8988T (cell line): ENCODE results near the gene ZNF668.

Source experiments
- DNase-seq: peaks from one replicate; pipeline ENCODE4 v3.0.0; 2011

Gene ZNF668

DNA sequence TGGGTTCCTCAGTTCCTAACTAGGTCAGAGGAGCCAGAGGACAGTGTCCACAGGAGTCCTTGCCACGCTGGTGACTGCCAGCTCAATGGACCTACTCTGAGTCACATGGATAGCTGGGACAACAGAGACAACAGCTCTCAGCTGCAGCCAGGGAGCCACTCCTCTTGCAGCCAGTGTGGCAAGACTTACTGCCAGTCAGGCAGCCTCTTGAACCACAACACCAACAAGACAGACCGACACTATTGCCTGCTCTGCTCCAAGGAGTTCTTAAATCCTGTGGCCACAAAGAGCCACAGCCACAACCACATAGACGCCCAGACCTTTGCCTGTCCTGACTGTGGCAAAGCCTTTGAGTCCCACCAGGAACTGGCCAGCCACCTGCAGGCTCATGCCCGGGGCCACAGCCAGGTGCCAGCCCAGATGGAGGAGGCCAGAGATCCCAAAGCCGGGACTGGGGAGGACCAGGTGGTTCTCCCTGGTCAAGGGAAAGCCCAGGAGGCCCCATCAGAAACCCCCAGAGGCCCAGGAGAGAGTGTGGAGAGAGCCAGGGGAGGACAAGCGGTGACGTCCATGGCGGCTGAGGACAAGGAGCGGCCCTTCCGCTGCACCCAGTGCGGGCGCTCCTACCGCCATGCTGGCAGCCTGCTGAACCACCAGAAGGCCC is 6.8 kb upstream of the ZNF668 start:
- DNase-seq, result peak; percentile 9

DNA sequence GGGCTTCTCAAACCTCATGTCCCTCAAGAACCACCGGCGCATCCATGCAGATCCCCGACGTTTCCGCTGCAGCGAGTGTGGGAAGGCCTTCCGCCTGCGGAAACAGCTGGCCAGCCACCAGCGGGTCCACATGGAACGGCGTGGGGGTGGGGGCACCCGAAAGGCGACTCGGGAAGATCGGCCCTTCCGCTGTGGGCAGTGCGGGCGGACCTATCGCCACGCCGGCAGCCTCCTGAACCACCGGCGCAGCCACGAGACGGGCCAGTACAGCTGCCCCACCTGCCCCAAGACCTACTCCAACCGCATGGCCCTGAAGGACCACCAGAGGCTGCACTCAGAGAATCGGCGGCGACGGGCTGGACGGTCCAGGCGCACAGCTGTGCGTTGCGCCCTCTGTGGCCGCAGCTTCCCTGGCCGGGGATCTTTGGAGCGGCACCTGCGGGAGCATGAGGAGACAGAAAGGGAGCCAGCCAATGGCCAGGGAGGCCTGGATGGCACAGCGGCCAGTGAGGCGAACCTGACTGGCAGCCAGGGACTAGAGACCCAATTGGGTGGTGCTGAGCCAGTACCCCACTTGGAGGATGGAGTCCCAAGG is 6.1 kb upstream of the ZNF668 start:
- DNase-seq, result peak; percentile 5

DNA sequence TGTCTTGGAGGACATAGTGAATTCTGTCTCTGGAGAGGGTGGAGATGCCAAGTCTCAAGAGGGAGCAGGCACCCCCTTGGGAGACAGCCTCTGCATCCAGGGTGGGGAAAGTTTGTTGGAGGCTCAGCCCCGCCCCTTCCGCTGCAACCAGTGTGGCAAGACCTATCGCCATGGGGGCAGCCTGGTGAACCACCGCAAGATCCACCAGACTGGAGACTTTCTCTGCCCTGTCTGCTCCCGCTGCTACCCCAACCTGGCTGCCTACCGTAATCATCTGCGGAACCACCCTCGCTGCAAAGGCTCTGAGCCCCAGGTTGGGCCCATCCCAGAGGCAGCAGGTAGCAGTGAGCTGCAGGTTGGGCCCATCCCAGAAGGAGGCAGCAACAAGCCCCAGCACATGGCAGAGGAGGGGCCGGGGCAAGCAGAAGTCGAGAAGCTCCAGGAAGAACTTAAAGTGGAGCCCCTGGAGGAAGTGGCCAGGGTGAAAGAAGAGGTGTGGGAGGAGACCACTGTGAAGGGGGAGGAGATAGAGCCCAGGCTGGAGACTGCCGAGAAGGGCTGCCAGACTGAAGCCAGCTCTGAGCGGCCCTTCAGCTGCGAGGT is 5.4 kb upstream of the ZNF668 start:
- peak; percentile 8 for DNase-seq

DNA sequence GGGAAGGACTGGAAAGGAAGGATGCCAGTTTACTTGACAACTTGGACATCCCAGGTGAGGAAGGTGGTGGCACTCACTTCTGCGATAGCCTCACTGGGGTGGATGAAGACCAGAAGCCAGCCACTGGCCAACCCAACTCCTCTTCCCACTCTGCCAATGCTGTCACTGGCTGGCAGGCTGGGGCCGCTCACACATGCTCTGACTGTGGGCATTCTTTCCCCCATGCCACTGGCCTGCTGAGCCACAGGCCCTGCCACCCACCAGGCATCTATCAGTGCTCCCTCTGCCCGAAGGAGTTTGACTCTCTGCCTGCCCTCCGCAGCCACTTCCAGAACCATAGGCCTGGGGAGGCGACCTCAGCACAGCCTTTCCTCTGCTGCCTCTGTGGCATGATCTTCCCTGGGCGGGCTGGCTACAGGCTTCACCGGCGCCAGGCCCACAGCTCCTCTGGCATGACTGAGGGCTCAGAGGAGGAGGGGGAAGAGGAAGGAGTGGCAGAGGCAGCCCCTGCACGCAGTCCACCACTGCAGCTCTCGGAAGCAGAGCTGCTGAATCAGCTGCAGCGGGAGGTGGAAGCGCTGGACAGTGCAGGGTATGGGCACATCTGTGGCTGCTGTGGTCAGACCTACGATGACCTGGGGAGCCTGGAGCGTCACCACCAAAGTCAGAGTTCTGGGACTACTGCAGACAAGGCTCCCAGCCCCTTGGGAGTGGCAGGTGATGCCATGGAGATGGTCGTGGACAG is 4.7 kb upstream of the ZNF668 start:
- peak; percentile 7 for DNase-seq

DNA sequence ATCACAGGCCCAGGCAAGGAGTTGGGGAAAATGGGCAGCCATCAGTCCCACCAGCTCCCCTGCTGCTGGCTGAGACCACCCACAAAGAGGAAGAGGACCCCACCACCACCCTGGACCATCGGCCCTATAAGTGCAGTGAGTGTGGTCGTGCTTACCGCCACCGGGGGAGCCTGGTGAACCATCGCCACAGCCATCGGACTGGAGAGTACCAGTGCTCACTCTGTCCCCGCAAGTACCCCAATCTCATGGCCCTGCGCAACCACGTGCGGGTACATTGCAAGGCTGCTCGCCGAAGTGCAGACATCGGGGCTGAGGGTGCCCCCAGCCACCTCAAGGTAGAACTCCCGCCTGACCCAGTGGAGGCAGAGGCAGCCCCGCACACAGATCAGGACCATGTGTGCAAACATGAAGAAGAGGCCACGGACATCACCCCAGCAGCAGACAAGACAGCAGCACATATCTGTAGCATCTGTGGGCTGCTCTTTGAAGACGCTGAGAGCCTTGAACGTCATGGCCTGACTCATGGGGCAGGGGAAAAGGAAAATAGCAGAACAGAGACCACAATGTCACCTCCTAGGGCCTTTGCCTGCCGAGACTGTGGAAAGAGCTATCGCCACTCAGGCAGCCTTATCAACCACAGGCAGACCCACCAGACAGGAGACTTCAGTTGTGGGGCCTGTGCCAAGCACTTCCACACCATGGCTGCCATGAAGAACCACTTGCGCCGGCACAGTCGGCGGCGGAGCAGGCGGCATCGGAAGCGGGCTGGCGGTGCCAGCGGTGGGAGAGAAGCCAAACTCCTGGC is 3.8 kb upstream of the ZNF668 start:
- DNase-seq, result peak; percentile 17

DNA sequence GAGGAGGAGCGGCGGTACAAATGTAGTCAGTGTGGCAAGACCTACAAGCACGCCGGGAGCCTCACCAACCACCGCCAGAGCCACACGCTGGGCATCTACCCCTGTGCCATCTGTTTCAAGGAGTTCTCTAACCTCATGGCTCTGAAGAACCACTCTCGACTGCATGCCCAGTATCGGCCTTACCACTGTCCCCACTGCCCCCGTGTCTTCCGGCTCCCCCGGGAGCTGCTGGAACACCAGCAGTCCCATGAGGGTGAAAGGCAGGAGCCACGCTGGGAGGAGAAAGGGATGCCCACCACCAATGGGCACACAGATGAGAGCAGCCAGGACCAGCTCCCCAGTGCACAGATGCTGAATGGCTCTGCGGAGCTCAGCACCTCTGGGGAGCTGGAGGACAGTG is 3.0 kb upstream of the ZNF668 start:
- peak; percentile 5 for DNase-seq

DNA sequence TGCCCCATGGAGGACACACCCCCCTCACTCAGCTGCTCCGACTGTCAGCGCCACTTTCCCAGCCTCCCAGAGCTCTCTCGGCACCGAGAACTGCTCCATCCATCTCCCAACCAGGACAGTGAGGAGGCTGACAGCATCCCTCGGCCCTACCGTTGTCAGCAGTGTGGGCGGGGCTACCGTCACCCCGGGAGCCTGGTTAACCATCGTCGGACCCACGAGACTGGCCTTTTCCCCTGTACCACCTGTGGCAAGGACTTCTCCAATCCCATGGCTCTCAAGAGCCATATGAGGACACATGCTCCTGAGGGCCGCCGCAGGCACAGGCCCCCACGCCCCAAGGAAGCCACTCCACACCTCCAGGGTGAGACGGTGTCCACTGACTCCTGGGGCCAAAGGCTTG is 2.3 kb upstream of the ZNF668 start:
- no peak for DNase-seq

DNA sequence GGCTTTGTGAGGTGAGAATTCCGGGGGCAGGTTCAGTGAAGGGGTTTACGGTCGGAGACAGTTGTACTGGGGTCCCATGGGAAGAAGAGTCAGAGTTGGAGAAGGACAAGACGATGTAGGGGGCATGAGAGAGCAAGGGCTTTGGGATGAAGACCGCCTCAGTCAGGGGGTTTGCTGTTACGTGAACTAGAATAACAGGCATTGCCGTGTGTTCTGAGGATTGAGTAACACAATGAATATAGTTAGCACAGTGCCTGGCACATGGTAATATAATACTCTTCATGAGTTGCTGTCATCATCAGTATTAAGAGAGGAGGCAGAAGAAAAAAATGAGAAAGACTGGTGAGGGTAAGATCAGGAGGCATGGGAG is 759 bp upstream of the ZNF668 start:
- DNase-seq, result no peak

DNA sequence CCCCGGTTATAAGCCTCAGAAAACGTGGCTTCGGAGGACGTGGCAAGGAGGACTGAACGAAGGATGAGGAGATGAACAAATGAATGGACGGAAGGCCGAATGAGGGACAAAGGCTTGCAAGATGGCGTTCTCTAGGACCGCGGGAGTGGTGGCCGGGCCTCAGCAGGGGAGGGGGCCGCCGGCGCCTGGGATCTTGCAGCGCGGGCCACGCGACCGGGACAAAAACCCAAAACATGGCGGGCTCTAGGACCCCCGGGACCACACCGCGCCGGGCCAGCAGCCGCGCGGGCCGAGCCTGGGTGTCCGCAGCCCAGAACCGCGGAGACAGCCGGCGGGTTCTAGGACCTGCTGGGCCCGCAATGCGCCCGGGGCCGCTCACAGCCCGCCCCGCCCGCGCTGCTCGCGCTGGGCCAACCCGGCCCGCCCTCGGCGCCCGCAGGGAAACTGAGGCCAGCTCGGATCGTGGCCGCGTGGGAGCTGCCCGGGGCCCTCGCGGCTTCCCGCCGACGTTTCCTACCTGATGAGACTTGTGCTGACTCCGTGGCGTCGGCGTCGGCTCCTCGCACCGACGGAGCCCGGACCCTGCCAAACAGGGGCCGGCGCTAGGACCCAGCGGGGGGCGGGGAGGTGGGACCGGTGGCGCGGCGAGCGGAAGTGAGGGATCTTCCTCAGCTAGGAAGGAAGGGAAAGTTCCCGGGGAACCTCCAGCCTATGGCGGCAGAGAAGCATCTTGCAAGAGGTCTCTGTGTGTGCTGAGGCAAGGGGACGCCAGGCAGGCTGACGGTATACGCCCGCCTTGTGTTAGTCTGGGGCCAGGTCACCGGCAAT is 684 bp downstream of the ZNF668 start:
- DNase-seq, result peak; percentile 79

DNA sequence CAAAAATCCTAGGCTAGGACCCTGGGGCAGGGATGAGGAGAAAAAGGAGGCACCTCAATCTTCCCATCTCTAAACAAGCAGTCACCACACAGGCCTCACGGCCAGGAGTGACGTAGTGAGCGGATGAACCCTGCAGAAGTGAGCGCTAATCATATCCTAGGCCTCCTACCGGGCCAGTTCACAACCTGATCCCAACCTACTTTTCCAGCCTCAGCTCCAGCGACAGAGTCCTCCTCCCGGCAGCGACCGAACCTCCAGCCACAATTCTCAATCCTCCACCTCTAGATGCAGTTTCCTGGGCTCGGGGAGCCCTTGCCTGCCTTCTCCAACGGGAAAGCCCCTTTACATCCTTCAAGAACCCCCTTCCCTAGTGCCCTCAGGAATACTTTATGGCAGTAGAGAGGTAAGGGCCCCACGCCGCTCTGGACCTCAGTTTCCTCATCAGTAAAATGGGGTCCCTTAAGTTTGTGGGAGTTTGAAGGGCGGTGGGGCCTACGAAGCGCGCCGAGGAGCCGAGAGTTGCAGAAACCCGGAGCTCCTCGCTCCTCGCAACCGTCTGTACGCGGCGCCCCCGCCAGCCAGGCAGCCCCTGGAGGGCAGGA is 1.4 kb downstream of the ZNF668 start:
- peak; percentile 33 for DNase-seq

DNA sequence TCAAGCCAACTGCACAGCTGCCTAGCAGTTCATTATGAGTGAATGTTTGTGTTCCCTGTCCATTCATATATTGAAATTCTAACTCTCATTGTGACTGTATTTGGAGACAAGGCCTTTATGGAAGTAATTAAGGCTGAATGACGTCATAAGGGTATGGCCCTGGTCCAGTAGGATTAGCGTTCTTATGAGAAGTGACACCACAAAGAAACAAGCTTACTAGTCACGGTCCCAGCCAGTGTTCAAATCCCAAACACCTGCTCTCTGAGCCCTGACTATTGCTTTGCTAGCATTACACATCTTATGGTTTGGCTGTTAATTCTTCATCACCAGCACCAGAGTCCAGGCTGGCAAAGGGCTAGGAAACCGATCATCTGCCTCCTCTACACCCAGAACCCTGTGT is 2.2 kb downstream of the ZNF668 start:
- peak; percentile 1 for DNase-seq

DNA sequence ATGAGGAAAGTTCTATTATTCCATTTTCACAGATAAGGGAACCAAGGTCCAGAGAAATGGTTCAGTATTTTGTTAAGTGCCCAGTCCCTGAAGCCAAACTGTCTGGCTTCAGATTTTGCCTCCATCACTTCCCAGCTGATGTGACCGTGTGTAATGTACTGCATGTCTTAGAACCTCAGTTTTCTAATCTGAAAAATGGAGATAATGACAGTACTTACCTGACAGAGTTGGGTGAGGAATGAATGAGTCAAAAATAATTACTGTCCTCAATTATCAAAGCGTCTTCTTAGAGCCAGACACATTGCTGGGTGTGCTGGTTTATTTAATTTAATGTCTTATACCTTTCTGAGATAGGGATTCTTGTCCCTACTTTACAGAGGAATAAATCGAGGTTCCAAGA is 6.7 kb downstream of the ZNF668 start:
- no peak for DNase-seq

DNA sequence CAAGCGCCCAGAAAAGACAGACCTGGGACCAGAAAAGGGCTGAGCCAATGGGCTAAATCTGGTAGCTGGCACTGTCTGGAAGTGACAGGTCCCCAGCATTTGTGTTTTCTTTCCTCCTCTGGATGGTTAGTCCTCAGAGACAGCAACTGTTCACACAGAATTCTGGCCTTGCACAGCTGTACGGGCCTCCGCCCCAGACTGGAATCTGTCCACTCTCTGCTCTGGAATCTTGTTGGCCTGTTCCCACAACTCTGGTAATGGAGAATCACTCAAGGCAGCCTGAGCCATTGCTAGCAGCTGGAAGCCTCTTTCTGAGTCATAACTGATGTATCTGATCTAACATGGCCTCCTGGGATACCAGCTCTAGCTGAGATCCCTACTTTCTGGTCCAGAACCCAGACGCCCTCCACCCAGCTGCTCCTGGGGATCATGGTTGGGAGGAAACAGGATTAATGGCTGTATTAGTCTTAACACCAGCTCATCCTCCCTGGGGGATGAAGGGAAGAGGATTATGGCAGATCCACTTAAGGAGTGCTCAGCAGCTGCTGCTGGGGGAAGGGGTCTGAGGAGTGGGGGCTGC is 9.1 kb downstream of the ZNF668 start:
- peak; percentile 57 for DNase-seq

DNA sequence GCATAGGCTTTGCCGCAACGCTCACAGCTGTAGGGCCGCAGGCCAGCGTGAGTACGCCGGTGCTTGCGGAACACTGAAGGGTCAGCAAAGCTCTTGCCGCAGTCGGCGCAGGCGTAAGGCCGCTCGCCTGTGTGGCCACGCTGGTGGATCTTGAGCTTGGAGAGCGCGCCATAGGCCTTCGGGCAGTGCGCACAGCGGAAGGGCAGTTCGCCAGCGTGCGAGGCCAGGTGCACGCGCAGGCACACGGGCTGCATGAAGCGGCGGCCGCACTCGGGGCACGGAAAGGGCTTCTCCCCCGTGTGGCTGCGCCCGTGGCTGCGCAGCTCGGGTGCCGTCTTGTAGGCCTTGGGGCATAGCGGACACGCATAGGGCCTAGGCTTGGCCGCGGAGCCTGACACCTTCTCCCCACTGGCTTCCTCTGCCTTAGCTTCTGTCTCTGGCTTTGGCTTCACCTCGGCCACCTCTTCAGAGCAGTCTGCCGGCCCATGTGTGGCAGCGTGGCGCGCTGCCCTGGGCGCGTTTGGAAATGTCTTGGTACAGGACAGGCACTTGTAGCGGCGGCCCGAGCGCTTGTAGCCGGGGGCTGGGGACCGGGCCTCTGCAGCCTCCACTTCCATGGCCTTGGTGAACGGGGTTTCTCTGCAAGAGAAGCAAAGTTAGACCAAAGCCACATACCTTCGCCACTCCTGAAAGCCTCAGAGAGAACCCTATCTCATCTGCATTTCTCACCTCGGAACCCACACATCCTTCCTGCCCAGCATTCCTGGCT is 10.0 kb downstream of the ZNF668 start:
- DNase-seq, result no peak

DNA sequence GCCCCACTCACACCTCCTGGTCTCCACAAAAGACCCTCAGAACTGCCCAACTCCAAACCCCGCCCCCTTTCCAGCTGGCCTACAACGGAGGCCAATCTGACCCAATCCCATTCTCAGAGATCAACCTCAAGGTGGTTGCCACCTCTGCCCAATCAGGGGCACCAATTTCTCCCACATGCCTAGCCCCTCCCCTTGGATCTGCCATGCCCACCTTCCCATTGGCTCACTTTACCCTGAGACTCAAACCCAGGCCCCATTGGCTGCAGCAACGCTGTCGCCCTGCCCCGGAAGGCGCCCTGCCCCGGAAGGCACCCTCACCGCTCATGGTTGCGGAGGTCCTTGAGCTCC is 10.6 kb downstream of the ZNF668 start:
- DNase-seq, result peak; percentile 2

DNA sequence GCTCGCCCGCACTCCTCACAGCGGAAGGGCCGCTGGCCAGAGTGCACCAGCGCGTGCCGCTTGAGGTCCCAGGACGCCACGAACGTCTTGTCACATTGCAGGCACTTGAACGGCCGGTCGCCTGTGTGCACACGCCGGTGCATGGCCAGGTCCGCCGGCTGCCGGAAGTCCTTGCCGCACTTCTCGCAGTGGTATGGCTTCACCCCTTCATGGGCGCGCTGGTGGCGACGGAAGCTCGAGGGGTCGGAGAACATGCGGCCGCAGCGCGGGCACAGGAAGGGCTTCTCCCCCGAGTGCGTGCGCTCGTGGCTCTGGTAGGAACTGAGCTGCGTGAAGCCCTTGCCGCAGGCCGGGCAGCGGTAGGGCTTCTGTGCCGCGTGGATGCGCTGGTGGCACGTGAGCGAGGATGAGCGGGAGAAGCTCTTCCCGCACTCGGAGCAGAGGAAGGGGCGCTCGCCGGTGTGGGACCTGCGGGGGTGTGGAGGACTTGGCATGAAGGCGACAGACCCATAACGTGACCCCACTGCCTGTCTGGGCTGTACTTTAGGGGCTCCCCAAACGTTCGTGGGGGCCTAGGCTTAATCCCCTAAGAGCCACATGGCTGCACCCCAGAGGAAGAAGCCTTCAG is 12.1 kb downstream of the ZNF668 start:
- no peak for DNase-seq

DNA sequence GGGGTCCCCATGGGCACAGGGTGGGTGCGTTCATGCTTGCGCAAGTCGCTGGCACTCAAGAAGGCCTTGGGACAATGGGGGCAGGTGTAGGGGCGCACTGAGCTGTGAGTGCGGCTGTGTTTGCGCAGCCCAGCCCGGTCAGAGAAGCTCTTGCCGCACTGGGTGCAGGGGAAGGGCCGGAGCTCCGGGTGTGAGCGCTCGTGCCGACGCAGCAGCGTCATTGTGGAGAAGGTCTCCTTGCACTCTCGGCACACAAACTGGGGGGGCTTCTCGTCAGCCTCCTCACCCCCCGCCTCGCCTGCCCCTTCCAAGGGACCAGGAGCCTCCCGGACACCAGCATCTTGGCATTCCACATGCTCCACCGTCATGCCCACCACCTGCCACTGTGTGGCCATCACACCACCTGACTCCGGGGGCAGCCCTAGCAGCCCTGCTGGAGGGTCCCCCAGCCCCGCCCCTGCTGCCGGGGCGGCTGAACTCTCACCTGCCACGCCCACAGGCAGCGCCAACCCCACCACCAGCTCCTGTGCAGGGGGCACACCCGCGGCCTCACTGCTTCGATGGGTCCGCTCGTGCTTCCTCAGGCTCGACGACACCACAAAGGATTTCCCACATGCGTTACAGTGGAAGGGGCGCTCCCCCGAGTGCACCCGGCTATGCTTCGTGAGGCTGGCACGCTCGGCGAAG is 12.8 kb downstream of the ZNF668 start:
- no peak for DNase-seq

DNA sequence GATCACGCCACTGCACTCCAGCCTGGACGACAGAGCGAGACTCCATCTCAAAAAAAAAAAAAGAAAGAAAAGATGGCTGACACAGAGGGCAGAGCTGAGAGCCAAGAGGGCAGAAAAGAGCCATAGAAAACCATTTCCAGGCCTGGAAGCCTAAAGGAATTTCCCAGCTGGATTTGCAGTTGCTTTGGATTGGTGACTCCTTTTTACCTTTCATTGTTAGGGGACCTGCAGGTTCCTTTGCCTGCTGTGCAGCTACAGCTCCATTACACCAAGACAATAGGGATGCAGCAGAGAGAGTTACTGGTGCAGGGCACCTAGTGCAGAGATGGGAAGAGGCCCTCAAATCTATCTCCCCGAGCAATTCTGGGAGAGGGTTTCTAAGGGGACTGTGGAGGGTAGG is 18.4 kb downstream of the ZNF668 start:
- DNase-seq, result no peak

DNA sequence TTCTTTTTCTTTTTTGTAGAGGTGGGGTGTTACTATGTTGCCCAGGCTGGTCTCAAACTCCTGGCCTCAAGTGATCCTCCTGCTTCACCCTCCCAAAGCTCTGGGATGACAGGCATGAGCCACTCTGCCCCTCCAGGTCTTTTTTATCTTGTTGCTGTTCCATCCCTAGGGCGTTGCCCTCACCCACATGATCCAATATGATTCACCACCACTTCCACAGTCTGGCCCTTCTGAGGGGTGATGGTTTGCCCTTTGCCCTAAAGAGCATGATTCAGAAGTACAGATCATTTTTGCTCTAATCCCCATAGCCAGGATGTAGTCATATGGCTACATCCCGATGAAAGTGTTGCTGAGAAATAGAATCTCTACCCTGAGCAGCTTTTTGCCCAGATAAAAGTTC is 21.9 kb downstream of the ZNF668 start:
- DNase-seq, result no peak
